HG03575 (cell line): ENCODE results near the gene SIVA1.

Experiments used
- ATAC-seq: cut with Tn5 transposase; IDR thresholded peaks from one replicate; pipeline ENCODE4 v1.9.1; 2021; ENCODE audit not compliant: unreplicated experiment, insufficient number of reproducible peaks, low FRiP score; ENCODE audit errors: extremely low read depth

Gene SIVA1

GRCh38 chr14:104732355-104732804, 20.6 kb upstream of the SIVA1 start:
- ATAC-seq: no peak

- no peak for ATAC-seq
Measured at GRCh38 chr14:104732931-104733681, 19.8 kb upstream of the SIVA1 start.

GRCh38 chr14:104734051-104734587, 18.8 kb upstream of the SIVA1 start:
- ATAC-seq: no peak

- no peak for ATAC-seq
Measured at GRCh38 chr14:104734601-104734990, 18.4 kb upstream of the SIVA1 start.

DNA sequence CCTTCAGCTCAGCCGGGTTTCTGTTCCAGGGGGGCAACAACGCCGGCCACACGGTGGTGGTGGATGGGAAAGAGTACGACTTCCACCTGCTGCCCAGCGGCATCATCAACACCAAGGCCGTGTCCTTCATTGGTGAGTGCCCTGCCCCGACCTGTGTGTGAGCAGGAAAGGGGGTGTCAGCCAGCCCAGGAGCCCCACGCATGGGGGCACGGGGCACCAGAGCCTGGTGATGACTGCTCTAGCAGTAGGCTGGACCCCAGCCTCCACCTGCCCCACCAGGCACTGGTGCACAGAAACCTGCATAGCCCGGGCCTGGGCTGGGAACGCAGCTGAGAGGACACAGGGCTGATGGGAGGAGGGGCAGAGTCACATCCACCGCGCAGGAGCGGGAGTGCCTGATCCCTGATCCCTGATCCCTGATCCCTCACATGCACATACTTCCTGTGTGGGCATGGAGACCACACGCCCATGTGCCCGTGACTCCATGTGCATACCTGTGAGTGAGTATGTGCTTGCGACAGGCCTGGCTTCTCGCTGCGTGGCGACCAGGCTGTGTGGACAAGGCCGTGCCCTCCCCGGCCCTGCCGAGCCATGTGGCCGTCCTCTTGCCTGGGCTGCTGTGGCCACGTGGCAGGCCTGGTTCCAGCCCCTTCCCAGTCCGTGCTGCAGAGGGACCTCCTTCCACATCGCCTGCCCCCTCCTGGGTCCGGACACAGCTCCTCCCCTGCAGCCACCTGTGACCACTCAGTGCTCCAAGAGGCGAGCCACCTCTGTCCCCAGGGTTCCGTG, 17.8 kb upstream of the SIVA1 start:
- no peak for ATAC-seq

GRCh38 chr14:104735830-104736642, 16.9 kb upstream of the SIVA1 start:
- ATAC-seq: no peak

GRCh38 chr14:104738375-104739019, 14.4 kb upstream of the SIVA1 start:
- no peak for ATAC-seq

- ATAC-seq: no peak
Measured at GRCh38 chr14:104739026-104739425, 13.9 kb upstream of the SIVA1 start.

DNA sequence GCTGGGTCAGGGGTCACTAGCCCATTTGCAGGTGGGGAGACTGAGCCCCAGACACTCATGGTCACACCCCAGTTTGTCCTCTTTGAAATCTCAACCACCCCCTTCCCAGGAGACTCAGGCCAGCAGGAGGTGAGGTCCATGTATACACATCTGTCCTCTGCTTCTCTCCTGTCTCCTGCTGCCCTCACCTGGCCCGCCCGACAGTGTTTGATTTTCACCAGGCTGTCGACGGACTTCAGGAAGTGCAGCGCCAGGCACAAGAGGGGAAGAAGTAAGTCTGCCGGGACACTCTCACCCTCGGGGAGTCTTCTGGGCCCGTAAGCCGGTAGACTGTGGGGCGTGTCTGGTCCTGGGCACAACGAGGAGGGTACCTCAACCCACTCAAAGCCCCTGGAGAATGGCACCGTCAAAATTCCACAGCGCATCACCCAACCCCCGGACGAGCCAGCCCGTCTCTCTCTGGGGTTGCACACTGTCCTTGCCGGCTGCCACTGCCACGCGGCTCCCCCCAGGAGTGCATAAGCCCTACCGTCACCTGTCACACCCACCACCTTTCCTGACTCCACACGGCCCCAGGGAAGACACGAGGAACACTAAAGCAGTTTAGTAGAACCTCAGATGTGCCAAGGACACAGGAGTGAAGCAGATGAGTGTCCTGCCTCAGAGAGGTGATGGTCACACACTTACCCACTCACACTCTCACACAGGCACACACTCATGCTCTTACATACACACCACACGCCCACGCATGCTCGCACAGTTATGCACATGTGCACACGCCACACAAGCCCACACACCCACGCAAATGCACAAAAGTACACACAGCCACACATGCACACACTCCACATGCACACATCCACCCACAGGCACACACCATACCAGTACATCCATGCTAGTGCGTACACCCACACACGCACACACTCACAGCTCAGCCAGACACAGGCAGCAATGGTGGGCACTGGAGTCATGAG, 13.1 kb upstream of the SIVA1 start:
- ATAC-seq: no peak

- ATAC-seq: no peak
Measured at GRCh38 chr14:104741108-104741802, 11.7 kb upstream of the SIVA1 start.

- ATAC-seq: no peak
Measured at GRCh38 chr14:104741803-104742251, 11.1 kb upstream of the SIVA1 start.

DNA sequence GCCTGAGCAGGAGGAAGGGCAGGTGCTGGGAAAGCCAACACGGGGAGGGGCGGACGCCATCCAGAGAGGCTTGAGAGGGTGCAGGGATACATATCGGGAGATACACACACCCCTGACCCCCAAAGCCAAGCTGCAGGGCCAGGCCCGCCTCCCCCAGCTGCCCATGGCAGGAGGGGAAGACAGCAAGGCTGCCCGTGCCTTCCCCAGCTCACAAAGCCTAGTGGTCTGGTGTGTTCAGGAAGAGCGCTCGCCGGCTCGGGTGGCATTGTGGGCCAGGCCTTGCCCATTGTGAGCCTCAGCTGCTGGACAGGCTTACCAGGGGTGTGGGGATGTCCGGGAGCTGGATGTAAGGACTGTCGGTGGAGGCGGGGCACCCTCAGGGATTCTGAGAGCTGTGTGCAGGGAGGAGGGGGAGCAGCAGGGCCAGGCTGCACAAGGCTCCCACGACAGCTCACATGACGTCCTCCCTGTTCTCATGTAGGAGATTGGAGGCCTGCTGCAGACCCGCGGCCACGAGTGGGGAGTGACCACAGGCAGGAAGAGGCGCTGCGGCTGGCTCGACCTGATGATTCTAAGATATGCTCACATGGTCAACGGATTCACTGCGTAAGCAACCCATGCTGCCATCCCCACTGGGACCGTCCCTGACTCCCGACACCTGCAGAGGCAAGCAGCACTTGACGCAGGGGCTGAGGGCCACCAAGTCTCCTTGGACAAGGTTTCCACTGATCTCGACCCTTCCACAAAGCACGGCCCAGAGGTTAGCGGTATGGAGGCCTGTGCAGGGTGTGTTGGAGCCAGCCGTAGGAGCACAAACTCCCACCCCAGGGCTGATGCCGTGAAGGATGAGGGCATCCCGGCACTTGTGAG, 10.1 kb upstream of the SIVA1 start:
- ATAC-seq: no peak

DNA sequence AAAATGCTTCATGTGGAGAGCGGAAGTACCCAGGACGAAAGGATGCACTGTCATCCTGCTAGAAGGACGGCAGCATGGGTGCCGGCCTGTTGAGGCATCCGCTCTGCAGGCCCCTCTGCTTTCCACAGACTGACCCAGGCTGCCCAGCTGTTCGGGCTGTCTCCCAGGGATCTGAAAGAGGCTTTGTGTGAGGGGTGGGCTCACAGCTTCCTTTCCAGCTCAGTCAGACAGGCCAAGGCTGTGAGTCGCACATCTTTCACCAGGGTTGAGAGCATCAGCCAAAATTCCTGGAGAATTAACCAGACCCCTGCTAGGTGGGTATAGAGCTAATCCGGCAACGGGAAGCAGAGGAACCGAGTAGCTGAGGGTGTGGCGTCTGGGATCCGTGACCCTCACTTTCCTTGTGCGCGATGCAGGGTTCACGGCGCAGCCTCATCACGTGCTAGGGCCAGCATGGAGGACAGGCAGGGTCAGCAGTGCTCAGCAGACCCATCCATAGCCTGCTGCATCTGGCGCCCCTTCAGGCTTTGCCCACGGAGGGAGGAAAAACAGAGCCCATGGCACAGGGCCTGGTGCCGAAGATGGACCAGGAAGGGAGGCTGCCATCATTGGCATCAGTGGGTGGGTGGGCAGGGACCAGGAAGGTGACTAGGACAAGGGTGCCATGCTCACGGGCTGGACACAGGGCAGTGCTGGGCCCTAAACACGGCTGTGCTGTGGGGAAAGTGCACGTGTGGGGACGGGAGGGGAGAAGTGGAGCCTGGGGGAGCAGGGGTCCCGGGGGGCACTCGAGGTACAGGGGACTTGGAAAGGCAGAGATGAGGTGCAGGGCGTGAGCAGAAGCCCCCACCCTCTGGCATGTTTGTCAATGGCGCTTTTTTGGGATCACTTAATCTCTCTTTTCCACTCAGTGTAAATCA, 9.2 kb upstream of the SIVA1 start:
- ATAC-seq: no peak

DNA sequence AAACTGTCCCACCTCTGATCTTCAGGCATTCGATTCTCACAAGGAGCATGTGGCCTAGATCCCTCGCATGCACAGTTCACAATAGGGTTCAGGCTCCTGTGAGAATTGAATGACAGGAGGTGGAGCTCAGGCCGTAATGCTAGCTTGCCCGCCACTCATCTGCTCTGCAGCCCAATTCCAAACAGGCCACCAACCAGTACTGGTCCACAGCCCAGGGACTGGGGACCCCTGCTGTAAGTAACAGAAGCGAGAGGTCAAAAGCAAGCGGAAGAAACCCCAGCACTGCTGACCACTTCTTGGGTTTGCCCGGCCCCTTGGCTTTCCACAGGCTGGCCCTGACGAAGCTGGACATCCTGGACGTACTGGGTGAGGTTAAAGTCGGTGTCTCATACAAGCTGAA, 8.5 kb upstream of the SIVA1 start:
- ATAC-seq: no peak

- no peak for ATAC-seq
Measured at GRCh38 chr14:104745431-104745830, 7.5 kb upstream of the SIVA1 start.
